ENCODE results near the gene FHAD1.

Gene FHAD1

GRCh38 chr1:15436881-15437442 is 189.9 kb downstream of the FHAD1 start:
- H3K27ac ChIP-seq (ENCODE audit: low read length): no peak overlapping the region
- H3K4me3 ChIP-seq (ENCODE audit: low read length): no peak overlapping the region
- TF ChIP-seq EZH2phosphoT487 (IDR thresholded peaks at IDR 0.05; ENCODE audit: low read depth): no peak
- TF ChIP-seq CTCF (IDR thresholded peaks at IDR 0.05; ENCODE audit: low read depth, low read length): no peak
- H3K79me2 ChIP-seq (ENCODE audit: low read length): no peaks in the 10 kb centered on the region
- peaks cover 11% of the 10 kb centered on the region for H3K4me1 ChIP-seq (ENCODE audit: low read length)
- H3K9ac ChIP-seq (ENCODE audit: low read length): no peak overlapping the region
- no peaks in the 10 kb centered on the region for H3K36me3 ChIP-seq (replicated peaks; ENCODE audit: low read depth, low read length)
- no peaks in the 10 kb centered on the region for H4K20me1 ChIP-seq (ENCODE audit: insufficient read depth, low read length)
- no peaks in the 10 kb centered on the region for H3K27me3 ChIP-seq (ENCODE audit: low read depth, low read length)
- no peaks in the 10 kb centered on the region for H3K9me3 ChIP-seq (ENCODE audit: insufficient read depth, low read length)
- H2AFZ ChIP-seq (ENCODE audit: low read depth, low read length): no peak overlapping the region
- no peak overlapping the region for H3K4me2 ChIP-seq (ENCODE audit: low read length)

DNA sequence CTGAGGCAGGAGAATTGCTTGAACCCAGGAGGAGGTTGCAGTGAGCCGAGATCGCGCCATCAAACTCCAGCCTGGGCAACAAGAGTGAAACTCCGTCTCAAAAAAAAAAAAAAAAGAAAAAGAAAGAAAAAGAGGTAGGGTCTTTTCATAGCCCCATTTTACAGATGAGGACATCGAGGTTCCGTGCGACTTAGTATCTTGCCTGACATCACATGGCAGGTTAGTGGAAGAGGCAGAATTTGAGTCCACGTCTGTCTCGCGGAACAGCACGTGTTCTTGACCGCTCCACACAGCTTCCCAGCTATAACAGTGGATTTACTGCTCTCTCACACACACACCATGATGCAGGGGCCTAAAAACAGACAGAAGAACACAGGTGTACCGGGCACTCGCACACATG is 192.3 kb downstream of the FHAD1 start:
- Histone ChIP-seq H3K4me2 (ENCODE audit: low read length) (no peak overlapping the region), H3K9me3 (ENCODE audit: insufficient read depth, low read length) (no peaks in the 10 kb centered on the region), H2AFZ (ENCODE audit: low read depth, low read length) (no peak overlapping the region), H3K27ac (ENCODE audit: low read length) (no peak overlapping the region), H4K20me1 (ENCODE audit: insufficient read depth, low read length) (no peaks in the 10 kb centered on the region), H3K36me3 (replicated peaks; ENCODE audit: low read depth, low read length) (no peaks in the 10 kb centered on the region), H3K9ac (ENCODE audit: low read length) (no peak overlapping the region), H3K27me3 (ENCODE audit: low read depth, low read length) (no peaks in the 10 kb centered on the region), H3K79me2 (ENCODE audit: low read length) (no peaks in the 10 kb centered on the region), H3K4me1 (ENCODE audit: low read length) (peaks cover 11% of the 10 kb centered on the region), H3K4me3 (ENCODE audit: low read length) (no peak overlapping the region)
- TF ChIP-seq EZH2phosphoT487 (IDR thresholded peaks at IDR 0.05; ENCODE audit: low read depth) (no peak), CTCF (IDR thresholded peaks at IDR 0.05; ENCODE audit: low read depth, low read length) (no peak)

DNA sequence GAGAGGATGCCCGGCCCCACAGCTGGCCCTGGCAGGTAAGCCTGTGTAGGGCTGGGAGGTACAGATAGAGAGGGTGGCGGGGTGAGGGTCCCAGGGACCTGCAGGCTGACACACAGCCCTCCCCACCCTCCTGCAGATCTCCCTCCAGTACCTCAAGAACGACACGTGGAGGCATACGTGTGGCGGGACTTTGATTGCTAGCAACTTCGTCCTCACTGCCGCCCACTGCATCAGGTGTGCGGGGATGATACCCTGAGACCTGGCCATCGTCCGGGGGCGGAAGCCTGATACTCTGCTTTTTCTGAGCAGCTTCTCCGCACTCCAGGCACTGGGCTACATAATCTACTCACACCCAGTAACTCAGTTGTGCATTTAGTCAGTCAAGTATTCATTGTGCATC is 193.3 kb downstream of the FHAD1 start:
- H4K20me1 ChIP-seq (ENCODE audit: insufficient read depth, low read length): no peaks in the 10 kb centered on the region
- no peaks in the 10 kb centered on the region for H3K36me3 ChIP-seq (replicated peaks; ENCODE audit: low read depth, low read length)

DNA sequence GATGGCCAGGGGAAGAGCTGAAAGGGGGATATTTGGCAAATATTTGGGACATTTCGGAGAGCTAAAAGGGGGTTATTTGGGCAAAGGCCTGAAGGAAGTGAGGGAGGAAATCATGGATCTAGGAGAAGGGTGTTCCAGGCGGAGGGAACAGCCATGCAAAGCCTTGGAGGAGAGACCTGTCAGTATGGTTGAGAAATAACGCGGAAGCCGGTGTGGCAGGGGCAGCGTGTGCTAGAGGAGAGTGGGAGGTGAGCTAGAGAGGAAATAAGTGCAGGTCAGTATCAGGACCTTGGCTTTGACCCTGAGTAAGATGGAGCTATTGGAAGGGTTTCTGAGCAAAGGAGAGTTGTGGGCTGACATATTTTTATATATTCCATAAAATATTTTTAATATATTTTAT is 194.2 kb downstream of the FHAD1 start:
- Histone ChIP-seq H3K36me3 (replicated peaks; ENCODE audit: low read depth, low read length) (no peaks in the 10 kb centered on the region), H3K79me2 (ENCODE audit: low read length) (no peaks in the 10 kb centered on the region), H3K9me3 (ENCODE audit: insufficient read depth, low read length) (no peaks in the 10 kb centered on the region), H4K20me1 (ENCODE audit: insufficient read depth, low read length) (no peaks in the 10 kb centered on the region), H3K4me2 (ENCODE audit: low read length) (no peak overlapping the region), H3K4me1 (ENCODE audit: low read length) (peaks cover 11% of the 10 kb centered on the region), H3K4me3 (ENCODE audit: low read length) (no peak overlapping the region), H3K9ac (ENCODE audit: low read length) (no peak overlapping the region), H3K27ac (ENCODE audit: low read length) (no peak overlapping the region), H2AFZ (ENCODE audit: low read depth, low read length) (no peak overlapping the region), H3K27me3 (ENCODE audit: low read depth, low read length) (no peaks in the 10 kb centered on the region)
- no peak for TF ChIP-seq CTCF (IDR thresholded peaks at IDR 0.05; ENCODE audit: low read depth, low read length)
- no peak for TF ChIP-seq EZH2phosphoT487 (IDR thresholded peaks at IDR 0.05; ENCODE audit: low read depth)

More for the DNA sequence above, 193.3 kb downstream of the FHAD1 start:
- Histone ChIP-seq H3K9ac (ENCODE audit: low read length) (no peak overlapping the region), H3K4me1 (ENCODE audit: low read length) (peaks cover 11% of the 10 kb centered on the region), H3K4me2 (ENCODE audit: low read length) (no peak overlapping the region), H3K27ac (ENCODE audit: low read length) (no peak overlapping the region), H3K27me3 (ENCODE audit: low read depth, low read length) (no peaks in the 10 kb centered on the region), H3K9me3 (ENCODE audit: insufficient read depth, low read length) (no peaks in the 10 kb centered on the region), H3K79me2 (ENCODE audit: low read length) (no peaks in the 10 kb centered on the region), H3K4me3 (ENCODE audit: low read length) (no peak overlapping the region), H2AFZ (ENCODE audit: low read depth, low read length) (no peak overlapping the region)
- TF ChIP-seq EZH2phosphoT487 (IDR thresholded peaks at IDR 0.05; ENCODE audit: low read depth): no peak
- no peak for TF ChIP-seq CTCF (IDR thresholded peaks at IDR 0.05; ENCODE audit: low read depth, low read length)
